Head of caudate nucleus (tissue), 42 donors: Measurements from ENCODE around the gene DLGAP4.

ENCODE experiments used
- DNase-seq, 42 donors: peaks; one replicate each; pipeline versions ENCODE4 v3.0.0 to v3.0.0-alpha.2; 2020 to 2021; ENCODE audit warnings: mixed read lengths in 7 of 42
- intact Hi-C: fragments of 100-400 bp; cut with DNase I; formaldehyde crosslinking; loops from one replicate; pipeline ENCODE4 v1.15.0; 2022

DLGAP4 gene

DNA sequence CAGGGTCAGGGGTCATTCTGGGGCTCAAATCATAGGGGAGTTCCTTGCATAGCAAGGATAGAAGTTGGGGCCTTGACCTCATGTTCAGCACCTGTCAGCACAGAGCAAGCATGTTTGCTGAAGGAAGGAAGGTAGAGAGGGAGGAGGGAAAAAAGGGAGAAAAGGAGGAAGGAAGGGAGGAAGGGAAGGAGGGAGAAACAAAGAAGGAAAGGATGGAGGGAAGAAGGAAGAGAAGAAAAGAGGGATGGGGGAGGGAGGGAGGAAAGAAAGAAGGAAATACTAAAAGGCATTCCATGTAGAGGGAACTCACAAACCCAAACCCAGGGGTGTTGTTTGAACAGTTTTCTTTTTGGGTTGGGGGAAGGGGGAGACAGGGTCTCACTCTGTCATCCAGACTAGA lies 80.1 kb downstream of the DLGAP4 start:
- DNase-seq: no peak
- intact Hi-C loops: no loop called here

DNA sequence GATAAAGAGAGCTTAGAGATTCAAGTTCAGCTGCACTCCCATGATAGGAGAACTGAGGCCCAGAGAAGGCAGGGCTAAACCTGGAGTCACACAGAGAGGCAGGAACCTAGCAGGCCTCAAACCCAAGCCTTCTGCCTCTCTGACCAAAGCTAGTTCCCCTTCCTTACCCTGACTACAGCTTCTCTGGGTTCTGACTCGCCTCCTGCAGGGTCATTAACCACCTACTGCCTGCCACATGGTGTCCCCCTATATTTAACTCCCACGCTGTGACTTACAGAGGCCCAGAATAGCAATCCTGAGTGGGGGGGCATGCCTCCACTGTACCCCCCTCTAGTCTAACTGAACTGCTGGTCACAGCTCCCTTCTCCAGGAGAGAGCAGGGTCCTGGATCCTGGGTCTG lies 84.1 kb downstream of the DLGAP4 start:
- DNase-seq: no peak
- intact Hi-C loops: no loop called here

DNA sequence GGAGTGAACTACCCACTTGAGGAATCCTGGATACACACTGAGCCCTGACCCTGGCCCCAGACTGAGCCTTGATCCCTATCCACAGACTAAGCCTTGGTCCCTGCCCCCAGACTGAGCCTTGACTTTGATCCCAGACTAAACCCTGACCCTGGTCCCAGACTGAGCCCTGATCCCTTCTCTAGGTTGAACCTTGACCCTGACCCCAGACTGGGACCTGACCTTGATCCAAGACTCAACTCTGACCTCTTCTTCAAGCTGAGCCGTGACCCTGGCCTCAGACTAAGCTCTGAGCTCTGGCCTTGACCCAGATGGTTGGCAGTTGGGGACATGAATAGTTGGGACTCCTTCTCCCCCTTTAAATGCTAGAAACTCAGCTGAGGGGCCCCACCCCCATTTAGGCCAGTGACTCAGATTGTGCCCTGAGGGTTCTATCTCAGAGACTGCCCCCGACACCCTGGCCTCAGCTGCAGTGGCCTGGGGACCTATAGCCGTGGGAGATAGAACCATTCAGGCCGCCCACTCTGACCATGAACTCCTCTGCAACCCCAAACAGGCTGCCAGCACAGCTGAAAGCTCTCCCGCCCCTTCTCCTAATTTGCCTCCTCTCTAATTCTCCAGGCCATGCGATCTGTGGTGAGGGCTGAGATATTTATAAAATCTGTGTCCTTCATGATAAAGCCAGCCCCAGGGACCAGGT lies 84.7 kb downstream of the DLGAP4 start:
- intact Hi-C loops: no loop called here
- peak in 1 of 42 donors; percentile 9 for DNase-seq

DNA sequence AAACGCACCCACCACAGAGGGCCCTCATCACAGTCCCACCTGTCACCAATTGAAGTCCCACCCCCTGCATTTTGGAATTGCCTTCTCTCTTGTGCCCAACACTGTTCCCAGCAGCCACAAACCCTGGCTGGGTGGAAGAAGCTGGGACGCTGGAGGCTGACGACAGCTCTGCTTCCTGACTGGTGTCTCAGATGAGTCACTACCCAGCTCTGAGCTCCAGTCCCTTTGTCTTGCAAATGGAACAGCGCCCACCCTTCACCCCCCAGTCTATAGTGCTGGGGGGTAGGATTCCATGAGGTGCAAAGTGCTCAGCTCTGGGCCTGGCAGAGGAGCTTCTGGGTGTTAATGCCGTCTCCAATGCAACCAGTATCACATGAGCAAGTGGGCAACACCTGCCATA lies 85.3 kb downstream of the DLGAP4 start:
- peak in 39 of 42 donors; percentile 34 to 88 (median 61) for DNase-seq
- intact Hi-C loops: no loop called here

DNA sequence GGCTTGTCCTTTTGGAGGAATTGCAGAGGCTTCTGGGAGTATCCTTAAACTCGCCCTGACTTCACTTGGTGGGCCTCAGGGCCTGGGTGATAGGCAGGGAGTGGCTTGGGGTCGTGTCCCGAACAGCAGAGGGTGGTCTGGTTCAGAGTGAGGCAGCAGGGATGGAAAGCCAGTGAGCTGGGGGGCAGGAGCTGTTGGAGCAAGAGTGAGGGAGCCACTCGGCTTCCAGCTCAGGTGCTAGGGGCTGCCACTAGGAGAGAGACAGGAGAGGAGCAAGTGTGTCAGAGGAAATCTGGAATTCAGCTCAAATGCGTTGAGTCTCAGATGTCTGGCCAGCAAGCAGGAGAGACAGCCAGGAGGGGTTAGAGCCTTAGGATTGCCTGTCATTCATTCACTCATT lies 85.8 kb downstream of the DLGAP4 start:
- no peak for DNase-seq
- intact Hi-C loops: no loop called here

DNA sequence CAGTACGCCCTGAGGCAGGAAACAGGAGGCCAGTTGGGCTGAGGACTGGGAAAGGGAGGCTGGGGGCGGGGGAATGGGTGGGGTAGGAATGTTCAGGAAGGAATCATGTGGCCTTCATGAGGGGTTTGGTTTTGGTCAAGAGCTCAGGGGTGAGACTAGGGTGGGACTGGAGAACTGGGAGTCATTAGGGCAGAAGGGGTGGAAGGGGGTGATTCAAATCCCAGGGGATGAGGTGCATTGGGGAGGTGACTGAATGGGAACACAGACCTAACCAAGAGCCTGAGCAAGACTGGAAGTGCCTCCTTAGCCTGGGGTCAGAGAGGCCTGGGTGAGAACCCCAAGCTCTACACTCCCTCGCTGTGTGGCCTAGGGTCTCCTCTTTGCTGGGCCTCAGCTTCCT lies 86.8 kb downstream of the DLGAP4 start:
- intact Hi-C loops: no loop called here

DNA sequence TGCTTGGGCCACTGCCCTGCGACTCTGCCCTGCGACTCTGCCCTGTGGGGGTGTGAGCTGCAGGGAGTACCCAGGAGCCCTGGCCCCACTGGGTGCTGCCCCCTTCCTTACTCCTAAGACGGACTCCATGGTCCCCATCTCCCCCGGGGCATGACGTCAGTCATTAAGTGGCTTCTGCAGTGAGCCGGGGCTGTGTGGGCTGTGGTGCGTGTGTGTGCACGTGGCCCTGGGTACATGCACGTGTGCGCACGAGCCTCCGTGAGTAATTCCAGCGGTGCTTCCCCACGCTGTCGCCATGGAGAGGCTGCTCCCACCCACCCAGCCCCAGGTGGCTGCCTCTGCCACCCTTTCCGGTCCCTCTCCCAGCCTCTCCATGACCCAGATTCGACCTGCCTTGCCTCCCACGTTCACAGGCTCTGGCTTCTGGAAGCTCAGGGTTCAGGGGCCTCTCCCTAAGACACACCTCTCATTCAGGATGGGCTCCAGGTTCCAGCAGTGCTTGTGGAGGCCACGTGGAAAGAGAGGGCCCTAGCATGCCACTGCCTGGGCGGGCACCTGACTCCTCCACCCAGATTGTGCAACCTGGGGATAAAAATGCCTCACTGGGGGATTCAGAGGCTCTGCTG lies 88.3 kb downstream of the DLGAP4 start:
- intact Hi-C loops: no loop called here
- peak; percentile 34 to 89 (median 76) for DNase-seq

More for the DNA sequence above, 86.8 kb downstream of the DLGAP4 start:
- no peak for DNase-seq

DNA sequence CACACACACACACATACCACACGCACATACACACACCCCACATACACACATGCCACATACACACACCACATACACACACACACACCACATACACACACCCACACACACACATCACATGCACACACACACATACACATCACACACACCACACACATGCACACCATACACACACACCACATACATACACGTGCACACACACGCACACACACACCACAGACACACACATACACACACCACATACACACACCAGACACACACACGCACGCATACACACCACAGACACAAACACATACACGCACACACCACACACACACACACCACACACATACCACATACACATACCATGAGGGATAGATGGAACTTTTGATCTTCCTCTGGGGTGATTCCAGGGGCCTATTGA lies 90.2 kb downstream of the DLGAP4 start:
- no peak for DNase-seq
- intact Hi-C loops: no loop called here

DNA sequence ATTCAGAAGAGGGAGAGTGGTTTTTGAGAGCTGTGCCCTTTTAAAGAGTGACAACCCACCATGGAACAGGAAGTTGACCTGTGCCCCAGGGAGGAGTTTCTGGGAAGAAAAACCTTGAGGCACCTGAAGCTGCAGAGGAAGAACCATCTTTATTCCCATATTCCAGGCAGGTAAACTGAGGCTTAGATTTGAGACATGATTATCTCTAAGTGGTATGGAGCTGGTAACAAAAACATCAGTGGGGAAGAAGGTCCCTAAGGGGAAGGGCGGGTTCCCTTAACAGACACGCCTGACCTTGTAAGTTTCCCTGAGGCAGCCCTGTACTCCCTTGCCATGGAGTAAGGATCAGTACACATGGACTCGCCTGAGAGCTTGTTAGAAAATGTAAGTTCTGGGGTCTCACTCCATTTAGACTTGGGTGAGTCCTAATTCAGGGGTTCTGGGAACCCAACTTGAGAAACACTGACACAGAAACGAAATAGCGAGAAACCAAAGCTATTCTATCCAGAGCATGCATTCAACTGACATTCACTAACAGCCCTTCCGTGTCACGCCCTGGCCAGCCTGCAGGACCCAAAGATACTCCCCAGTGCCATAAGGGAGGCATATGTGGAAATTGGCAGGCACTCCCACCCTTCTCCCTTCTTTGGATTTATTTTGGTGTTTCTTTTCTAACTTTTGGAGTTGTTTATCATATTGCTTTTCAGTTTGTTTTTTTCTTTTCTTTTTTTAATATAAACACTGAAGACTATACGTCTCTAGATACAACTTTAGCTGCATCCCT lies 90.9 kb downstream of the DLGAP4 start:
- intact Hi-C loops: no loop called here
- no peak for DNase-seq

DNA sequence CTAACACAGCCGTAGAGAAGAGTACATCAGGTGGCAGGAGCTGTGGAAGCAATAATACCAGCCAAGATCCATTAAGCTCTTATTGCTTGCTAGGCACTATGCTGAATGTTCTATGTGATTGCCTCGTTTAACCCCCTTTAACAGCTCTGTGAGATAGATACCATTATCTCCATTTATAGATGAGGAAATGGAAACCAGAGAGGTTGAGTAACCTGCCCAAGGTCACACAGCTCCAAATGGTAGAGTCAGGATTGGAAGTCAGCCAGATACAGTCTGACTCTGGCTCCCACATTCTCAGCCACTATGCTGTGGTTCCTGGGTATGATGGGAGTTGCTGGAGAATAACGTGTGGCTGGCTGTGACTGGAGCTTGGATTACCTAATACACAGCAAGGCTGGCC lies 92.4 kb downstream of the DLGAP4 start:
- intact Hi-C loops: no loop called here
- DNase-seq: no peak

DNA sequence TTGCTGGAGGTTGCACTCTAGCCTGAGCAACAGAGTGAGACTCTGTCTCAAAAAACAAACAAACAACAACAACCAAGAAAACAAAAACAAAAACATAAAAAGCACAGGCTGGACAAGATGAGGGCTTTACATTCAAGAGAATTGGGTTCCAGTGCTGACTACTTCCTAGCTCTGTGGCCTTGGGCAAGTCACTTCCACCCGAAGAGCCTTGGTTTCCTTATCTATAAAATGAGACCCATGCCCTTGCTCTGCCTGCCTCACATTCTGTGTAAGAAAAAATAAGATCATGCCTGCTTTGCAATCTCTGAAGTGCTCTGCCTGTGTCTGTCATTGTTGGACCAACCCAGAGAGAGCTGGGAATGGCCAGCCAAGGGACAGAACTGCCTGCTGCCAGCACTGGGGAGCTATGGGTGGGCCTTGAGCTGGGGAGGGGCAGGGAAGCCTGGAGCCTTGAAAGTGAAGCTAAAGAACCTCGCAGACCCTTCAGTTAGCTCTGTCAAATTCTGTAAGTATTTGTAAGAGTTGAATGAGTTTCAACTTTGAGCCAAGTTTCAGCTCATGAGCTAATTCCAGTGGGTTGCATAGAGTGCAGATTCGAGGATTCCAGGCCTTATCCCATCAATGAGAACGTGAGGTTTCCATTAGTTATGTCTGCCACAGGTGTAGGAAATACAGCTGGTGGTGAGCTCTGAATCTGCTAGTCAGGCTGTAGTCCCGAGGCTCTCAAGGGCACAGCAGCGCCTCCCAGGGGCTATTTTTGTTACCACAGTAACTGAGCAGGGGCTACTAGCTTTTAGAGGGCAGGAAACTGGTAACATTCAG lies 93.2 kb downstream of the DLGAP4 start:
- intact Hi-C loops: no loop called here
- peak in 39 of 42 donors; percentile 29 to 86 (median 61) for DNase-seq

DNA sequence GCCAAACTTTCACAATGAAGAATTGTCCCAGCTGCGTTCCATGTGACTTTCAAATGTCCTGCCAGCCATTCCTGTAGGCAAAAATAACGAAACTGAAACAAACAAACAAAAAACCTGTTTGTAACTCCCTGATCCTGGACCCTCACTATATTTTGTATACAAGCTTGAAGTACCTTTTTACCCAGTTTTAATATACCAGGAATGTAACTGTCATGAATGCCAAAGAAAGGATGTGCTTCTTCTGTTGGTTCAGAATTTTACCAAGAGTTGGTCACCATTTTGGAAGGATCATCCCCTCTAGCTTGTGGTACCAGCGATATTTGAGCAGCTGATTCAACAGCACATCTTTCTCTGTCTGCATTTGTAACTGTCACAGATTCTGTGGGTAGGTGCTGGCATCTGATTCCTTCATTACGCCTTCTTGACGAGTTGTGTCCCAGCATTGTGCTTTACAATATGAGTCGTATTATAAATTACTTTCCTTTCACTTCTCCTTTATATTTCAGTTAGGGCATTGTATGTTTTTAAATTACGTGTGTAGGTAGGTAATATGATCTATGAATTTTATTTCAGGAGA lies 93.9 kb downstream of the DLGAP4 start:
- DNase-seq: peak in 11 of 42 donors; percentile 29 to 75 (median 46)
- intact Hi-C loops: no loop called here

DNA sequence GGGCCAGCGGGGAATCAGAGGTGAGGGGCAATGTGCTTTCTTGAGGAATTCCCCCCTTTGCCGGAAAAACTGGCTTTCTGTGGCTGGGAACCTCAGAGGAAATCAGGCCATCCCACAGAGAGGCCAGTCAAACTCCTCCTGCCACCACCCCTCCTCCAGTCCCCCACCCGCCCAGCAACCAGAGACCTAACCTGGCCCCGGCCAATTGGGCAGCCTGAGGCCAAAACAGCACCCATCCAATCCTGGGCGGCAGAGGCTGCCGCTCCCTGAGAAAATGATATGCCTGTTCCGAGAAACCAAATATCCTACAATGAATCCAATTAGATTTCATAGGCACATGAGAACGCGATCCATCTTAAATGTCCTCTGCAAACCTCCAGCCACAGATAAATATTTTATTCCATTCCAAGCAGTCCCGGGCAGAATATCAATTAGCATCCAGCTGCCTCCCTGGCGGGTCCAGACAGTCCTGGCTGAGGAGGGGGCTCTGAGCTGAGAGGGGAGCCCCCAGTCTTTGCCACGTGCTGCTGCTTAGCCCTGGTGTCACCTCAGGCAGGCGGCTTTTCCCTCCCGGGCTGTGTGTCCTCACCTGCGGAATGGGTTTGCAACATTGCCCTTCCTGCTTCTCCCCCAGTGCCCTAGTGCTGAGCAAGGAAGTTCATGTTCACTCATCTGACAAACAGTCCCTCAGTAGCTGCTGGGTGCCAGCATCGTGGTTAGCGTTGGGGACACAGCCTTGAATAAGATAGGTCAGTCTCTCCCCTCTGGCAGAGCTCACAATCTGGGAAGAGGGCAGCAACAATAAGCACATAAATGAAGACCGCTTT lies 95.0 kb downstream of the DLGAP4 start:
- intact Hi-C loops: no loop called here
- peak in 5 of 42 donors; percentile 14 to 43 (median 34) for DNase-seq

DNA sequence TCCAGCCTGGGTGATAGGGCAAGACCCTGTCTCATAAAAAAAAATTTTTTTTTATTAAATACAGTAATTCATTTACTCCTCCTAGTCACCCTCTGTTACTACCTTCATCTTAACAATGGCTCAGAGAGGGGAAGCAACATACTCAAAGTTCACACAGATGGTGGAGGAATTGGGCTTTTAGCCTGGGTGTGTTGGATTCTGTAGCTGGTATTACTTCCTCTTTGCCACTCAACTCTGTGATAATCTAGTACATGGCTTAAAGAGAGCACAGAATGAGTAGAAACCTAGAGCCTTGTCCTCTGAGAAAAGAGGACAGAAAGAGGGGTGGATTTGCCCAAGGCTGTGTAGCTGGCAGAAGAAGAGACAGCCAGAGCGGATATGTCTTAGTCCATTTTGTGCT lies 96.6 kb downstream of the DLGAP4 start:
- intact Hi-C loops: no loop called here
- DNase-seq: no peak

DNA sequence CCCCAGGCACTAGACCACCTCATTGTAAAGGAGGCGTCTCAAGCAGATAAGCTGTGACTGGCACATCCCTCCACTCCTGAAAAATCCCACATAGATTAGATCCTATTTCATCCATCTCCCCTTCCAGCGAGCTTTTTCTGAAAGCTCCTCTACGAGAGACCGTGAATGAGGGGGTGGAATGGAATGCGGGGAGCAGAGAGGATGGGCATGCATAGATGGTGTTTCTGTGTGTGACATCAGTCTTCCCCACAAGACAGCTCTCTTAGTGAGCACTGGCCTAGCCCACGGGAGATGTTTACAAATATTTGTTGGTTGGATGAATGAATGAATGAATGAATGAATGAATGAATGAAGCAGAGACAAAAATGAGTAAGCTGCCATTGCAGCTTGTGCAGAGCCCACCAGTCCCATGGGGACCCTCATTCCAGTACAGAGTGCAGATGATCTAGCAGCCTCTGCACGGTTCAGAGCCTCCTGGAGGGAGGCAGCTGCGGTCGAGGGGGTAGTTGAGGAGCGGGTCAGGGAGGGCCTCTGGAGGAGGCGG lies 98.4 kb downstream of the DLGAP4 start:
- peak in 2 of 42 donors; percentile 41 to 57 for DNase-seq
- intact Hi-C loops: no loop called here

DNA sequence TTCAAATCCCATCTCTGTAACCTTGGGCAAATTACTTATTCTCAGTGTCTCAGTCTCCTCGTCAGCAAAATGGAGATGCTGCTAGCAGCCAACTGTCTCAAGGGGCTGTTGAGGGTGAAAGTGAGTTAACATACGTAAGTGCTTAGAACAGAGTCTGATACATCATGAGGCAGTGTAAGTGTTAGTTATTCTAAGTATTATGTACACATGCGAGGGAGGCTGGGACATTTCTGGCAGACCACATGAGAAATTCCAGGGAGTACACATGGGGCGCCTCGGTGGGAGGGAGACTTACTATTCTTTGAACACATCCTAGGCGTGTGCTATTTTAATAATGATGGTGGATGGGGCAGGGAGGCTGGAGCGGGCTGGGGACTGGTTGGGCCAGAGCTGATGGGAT lies 99.1 kb downstream of the DLGAP4 start:
- DNase-seq: no peak
- intact Hi-C loops: no loop called here

DNA sequence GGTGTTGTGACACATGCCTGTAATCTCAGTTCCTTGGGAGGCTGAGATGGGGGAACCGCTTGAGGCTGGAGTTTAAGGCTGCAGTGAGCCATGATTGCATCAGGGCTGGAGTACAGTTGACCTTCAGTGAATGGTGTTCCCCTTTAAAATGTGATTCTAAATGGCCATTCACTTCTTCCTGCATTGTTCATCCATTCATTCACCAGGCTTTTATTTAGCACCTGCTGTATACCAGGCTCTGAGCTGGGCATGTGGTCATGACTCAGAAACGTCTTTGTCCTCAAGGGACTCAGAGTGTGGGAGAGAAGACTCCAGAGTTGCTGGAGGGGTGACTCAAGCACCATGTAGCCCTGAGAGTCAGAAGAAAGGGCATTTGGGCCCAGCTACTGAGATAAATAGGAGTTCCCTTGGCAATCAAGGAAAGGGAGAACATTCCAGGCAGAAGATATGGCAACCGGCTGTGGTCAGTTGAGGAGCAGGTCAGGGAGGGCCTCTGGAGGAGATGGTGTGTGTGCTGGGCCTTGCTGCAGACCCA lies 101.1 kb downstream of the DLGAP4 start:
- intact Hi-C loops: no loop called here
- DNase-seq: no peak

DNA sequence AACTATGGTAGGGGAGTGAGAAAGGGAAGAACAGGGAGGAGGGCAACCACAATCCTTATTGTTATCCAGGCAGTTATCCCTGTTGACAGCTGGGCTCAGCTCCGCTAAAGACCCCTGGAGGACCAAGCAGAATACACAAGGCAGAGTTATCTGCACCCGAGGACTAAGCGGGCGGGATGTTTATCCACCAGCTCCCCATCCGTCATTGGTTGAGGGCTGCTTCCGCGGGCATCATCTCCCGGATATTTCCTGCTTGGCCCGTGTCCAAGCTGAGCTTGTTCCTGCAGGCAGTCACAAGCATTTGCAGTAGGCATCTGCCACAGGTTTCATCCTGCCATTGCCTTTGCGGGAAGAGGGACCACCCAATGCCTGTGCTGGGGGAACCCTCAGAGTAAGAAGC lies 102.1 kb downstream of the DLGAP4 start:
- intact Hi-C loops: no loop called here
- no peak for DNase-seq
